ENCODE data around the gene DHX32. TPM values are rescaled to one million over a fixed set of nuclear protein-coding genes. Genes with fewer than 3 reads are reported as not detected.
"Not testable (repeated sequence)": the region's sequence is repeated elsewhere in the genome, so short reads cannot be mapped to it uniquely, and the experiment has no call there.

The DHX32 gene
- total RNA-seq, 1 donor from 2014 or later, result 7.3 TPM

GRCh38 chr10:125896088-125896934 lies 15.2 kb upstream of the DHX32 start, which contains the start of gene FANK1:
Gene FANK1, plus strand, starts transcription at chr10:125896564. Its CDS starts 79 bp downstream, at chr10:125896643.
- intact Hi-C loops (cut with micrococcal nuclease), result loop anchor here (2.0 kb wide), 2 partner anchors 74 to 178 kb away; partner anchors contain the start of genes BCCIP, EDRF1 and UROS

- intact Hi-C loops (cut with micrococcal nuclease), result loop anchor here (2.0 kb wide), 2 partner anchors 73 to 177 kb away; partner anchors contain the start of genes BCCIP, EDRF1 and UROS
These were observed 14.3 kb upstream of the DHX32 start for GRCh38 chr10:125895130-125896087.

GRCh38 chr10:125894176-125894575 lies 13.1 kb upstream of the DHX32 start:
- intact Hi-C loops (cut with micrococcal nuclease), result not testable (repeated sequence)

- intact Hi-C loops (cut with micrococcal nuclease), result not testable (repeated sequence)
These were observed 11.3 kb upstream of the DHX32 start for GRCh38 chr10:125892402-125892801.

GRCh38 chr10:125889441-125889840 lies 8.3 kb upstream of the DHX32 start:
- intact Hi-C loops (cut with micrococcal nuclease), result not testable (repeated sequence)

GRCh38 chr10:125886914-125887512 lies 5.9 kb upstream of the DHX32 start:
- intact Hi-C loops (cut with micrococcal nuclease), result no loop called here

GRCh38 chr10:125883211-125883610 lies 2.1 kb upstream of the DHX32 start:
- intact Hi-C loops (cut with micrococcal nuclease), result no loop called here

GRCh38 chr10:125882596-125882995 lies 1.5 kb upstream of the DHX32 start:
- intact Hi-C loops (cut with micrococcal nuclease), result no loop called here

GRCh38 chr10:125880719-125881118 lies 373 bp downstream of the DHX32 start:
- intact Hi-C loops (cut with micrococcal nuclease), result no loop called here

- intact Hi-C loops (cut with micrococcal nuclease), result no loop called here
These were observed 1.9 kb downstream of the DHX32 start for GRCh38 chr10:125878957-125879835.

GRCh38 chr10:125871338-125871737 lies 9.8 kb downstream of the DHX32 start:
- intact Hi-C loops (cut with micrococcal nuclease), result no loop called here

- intact Hi-C loops (cut with micrococcal nuclease), result loop anchor here (5.0 to 10.0 kb wide), 2 partner anchors 636 to 729 kb away; no protein-coding TSS in a partner anchor
These were observed 12.6 kb downstream of the DHX32 start for GRCh38 chr10:125868372-125868975.

GRCh38 chr10:125866421-125867029 lies 14.6 kb downstream of the DHX32 start:
- intact Hi-C loops (cut with micrococcal nuclease), result loop anchor here (5.0 to 10.0 kb wide), 2 partner anchors 638 to 731 kb away; no protein-coding TSS in a partner anchor

- intact Hi-C loops (cut with micrococcal nuclease), result loop anchor here (5.0 to 10.0 kb wide), 2 partner anchors 640 to 732 kb away; no protein-coding TSS in a partner anchor
These were observed 16.0 kb downstream of the DHX32 start for GRCh38 chr10:125865120-125865519.

GRCh38 chr10:125859128-125859817 lies 21.8 kb downstream of the DHX32 start:
- intact Hi-C loops (cut with micrococcal nuclease), result no loop called here

- intact Hi-C loops (cut with micrococcal nuclease), result no loop called here
These were observed 23.8 kb downstream of the DHX32 start for GRCh38 chr10:125857185-125857760.

- intact Hi-C loops (cut with micrococcal nuclease), result no loop called here
These were observed 28.6 kb downstream of the DHX32 start for GRCh38 chr10:125852487-125852886.
